ENCODE data around the gene HSPA12B. TPM values are rescaled to one million over a fixed set of nuclear protein-coding genes. Genes with fewer than 3 reads are reported as not detected.

The HSPA12B gene
- total and polyA plus RNA-seq, 7 donors, result 0.69 to 10.5 (median 6.1) TPM

DNA sequence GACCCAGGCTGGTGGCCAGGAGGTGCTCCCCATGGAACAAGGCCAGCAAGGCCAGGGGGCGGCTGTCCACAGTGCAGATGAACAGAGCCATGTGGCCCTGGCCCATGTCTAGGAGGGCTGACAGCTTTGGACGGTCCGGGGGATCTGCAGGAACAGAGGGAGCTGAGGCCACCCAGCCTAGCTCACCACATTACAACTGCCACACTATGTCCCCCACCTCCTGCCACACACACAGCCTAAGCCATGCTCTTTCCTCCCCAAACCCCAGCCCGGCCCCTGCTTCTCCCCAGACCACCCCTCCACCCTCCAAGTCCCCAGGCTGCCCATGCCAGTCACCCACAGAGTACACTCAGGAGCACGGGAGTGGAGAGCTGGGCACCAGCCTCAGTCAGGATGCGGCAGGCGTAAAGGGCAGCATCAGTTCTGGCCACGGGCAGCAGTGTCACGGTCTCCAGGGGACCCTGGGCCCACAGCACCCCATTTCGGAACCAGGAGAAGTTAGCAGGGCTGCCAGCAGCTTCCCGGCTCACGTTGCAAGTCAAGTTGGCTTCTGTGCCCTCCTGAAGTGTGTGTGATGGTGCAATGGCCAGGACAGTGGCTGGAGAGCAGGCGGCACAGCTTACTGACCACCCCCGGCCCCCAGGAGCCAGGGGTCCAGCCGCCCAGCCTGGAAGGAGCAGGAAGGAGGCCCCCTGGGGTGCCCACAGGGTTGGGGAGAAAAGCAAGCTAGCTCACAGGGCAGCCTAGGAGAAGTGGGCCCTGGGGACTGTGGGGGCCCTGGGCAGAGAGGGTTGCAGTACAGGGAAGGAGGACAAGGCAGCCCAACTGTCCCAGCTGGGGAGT, 35.5 kb upstream of the HSPA12B start:
- no peaks in the 10 kb centered on the region for H3K36me3 ChIP-seq
- TF ChIP-seq POLR2A (IDR thresholded peaks at IDR 0.05), result no peak
- no peak for TF ChIP-seq CTCF (IDR thresholded peaks at IDR 0.05)
- TF ChIP-seq EP300 (IDR thresholded peaks at IDR 0.05), result no peak
- TF ChIP-seq POLR2AphosphoS5 (IDR thresholded peaks at IDR 0.05), result no peak
- H3K4me1 ChIP-seq, result no peaks in the 10 kb centered on the region
- DNase-seq, result no peak
- no peak overlapping the region for H3K4me3 ChIP-seq
- no peak overlapping the region for H3K27ac ChIP-seq
- no peaks in the 10 kb centered on the region for H3K27me3 ChIP-seq
- WGBS, 2 donors, result 81 to 91% methylated on average over 15 of the region's 15 CpGs
- H3K9me3 ChIP-seq, result peaks cover 0 to 6% (median 1%) of the 10 kb centered on the region in 4 donors
- intact Hi-C loops (cut with DNase I), result no loop called here

DNA sequence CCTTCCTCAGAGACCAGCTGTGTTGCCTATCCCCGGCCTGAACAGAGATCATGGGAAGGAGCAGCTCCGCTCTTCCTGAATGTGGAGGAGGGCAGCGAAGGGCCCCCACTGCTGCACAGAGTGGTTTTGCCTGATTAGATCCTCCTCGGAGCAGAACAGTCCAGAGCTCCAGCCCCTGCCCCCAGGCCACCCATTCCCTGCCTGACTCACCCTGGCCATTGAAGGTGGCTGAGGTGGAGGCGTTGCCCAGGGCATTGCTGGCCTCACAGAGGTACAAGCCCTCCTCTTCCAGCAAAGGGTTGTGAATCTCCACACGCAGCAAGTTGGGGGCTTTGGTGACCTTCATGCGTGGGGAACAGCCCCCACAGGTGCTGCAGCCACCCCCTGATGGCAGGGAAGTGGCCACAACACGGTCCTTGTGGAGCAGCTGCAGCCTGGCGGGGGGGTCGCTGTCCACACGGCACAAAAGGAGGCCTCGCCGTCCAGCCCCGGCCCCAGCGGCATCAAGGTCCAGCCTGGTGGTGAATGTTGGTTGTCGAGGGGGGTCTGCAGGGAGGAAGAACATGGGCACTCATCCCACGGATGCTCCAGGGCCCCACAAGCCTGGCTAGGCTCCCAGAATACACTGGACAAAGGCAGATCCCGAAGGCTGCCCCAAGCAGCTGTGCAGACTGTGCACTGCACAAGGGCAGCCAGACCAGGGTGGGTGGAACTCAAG, 34.7 kb upstream of the HSPA12B start:
- TF ChIP-seq POLR2A (IDR thresholded peaks at IDR 0.05) (no peak), CTCF (IDR thresholded peaks at IDR 0.05) (no peak), EP300 (IDR thresholded peaks at IDR 0.05) (no peak), POLR2AphosphoS5 (IDR thresholded peaks at IDR 0.05) (no peak)
- no peaks in the 10 kb centered on the region for H3K27me3 ChIP-seq
- DNase-seq, result no peak

GRCh38 chr20:3698591-3699001, 33.9 kb upstream of the HSPA12B start:
- TF ChIP-seq EP300 (IDR thresholded peaks at IDR 0.05) (no peak), POLR2A (IDR thresholded peaks at IDR 0.05) (no peak), POLR2AphosphoS5 (IDR thresholded peaks at IDR 0.05) (no peak), CTCF (IDR thresholded peaks at IDR 0.05) (no peak)
- intact Hi-C loops (cut with DNase I), result no loop called here
- H3K9me3 ChIP-seq, result peaks cover 0 to 6% (median 1%) of the 10 kb centered on the region in 4 donors
- no peaks in the 10 kb centered on the region for H3K36me3 ChIP-seq
- H3K27me3 ChIP-seq, result no peaks in the 10 kb centered on the region
- WGBS, 2 donors, result 79 to 86% methylated on average over 6 of the region's 6 CpGs
- no peak overlapping the region for H3K4me3 ChIP-seq
- DNase-seq, result no peak
- no peak overlapping the region for H3K27ac ChIP-seq
- H3K4me1 ChIP-seq, result no peaks in the 10 kb centered on the region

More for the DNA sequence above, 34.7 kb upstream of the HSPA12B start:
- Histone ChIP-seq H3K4me3 (no peak overlapping the region), H3K9me3 (peaks cover 0 to 6% (median 1%) of the 10 kb centered on the region in 4 donors), H3K4me1 (no peaks in the 10 kb centered on the region), H3K27ac (no peak overlapping the region), H3K36me3 (no peaks in the 10 kb centered on the region)
- WGBS, 2 donors, result 78 to 82% methylated on average over 18 of the region's 18 CpGs
- intact Hi-C loops (cut with DNase I), result no loop called here

- Histone ChIP-seq H3K9me3 (peaks cover 0 to 6% (median 1%) of the 10 kb centered on the region in 4 donors), H3K27me3 (no peaks in the 10 kb centered on the region), H3K36me3 (no peaks in the 10 kb centered on the region), H3K4me3 (no peak overlapping the region), H3K4me1 (no peaks in the 10 kb centered on the region), H3K27ac (no peak overlapping the region)
- intact Hi-C loops (cut with DNase I), result no loop called here
- DNase-seq, result no peak
- 92% methylated on average over 16 of the region's 16 CpGs for WGBS, 2 donors
- TF ChIP-seq POLR2A (IDR thresholded peaks at IDR 0.05), result no peak
- TF ChIP-seq CTCF (IDR thresholded peaks at IDR 0.05), result no peak
- TF ChIP-seq POLR2AphosphoS5 (IDR thresholded peaks at IDR 0.05), result no peak
- TF ChIP-seq EP300 (IDR thresholded peaks at IDR 0.05), result no peak
Observed at GRCh38 chr20:3699037-3699436, 33.4 kb upstream of the HSPA12B start.
